Stimulated activated CD4-positive, alpha-beta T cell treated with anti-CD3 and anti-CD28 coated beads, Interleukin-2, amount 100 ng/mL, for 24 hours (primary cell): ENCODE results near the gene AHCY.
"Not testable (repeated sequence)": the region's sequence is repeated elsewhere in the genome, so short reads cannot be mapped to it uniquely, and the experiment has no call there.

Experiments used
- DNase-seq, 2 donors: peaks; one replicate each; pipeline ENCODE4 v3.0.0-alpha.2; 2020

The AHCY gene

DNA sequence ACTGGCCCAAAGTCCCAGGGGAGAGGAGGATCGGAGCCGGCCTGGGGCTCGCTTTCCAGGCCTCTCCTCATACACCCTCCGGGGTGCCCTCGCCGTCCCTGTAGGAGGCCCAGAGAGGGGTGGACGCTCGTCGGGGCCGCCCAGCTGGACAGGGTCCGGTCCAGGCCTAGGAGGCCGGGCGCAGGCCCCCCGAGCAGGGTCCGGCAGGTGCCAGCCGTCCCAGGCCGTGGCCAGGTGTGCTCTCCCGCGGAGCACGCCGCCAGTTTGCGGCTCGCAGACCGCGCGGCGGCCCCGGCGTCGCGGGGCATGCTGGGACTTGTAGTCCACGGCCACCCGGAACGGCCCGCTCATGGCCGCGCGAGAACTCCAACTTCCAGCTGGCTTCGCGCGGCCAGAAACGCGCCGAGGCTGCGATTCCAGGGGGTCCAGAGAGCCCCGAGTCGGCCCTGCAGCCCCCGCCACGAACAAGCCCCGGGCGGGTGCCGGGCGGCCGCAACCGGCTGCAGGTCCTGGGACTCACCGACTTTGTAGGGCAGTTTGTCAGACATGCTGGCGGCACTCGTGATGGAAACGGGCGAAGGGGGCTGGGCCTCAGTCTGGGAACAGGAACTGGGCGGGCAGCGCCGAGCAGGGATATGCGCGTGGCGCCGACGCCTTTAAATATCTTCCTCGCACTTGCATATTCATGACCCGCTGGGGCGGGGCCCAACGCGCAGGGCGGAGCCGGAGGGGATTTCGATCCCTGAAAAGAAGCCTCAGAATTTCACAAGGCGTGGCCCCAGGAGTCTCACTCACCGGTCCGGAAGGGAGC lies at the start of gene AHCY:
Gene AHCY, minus strand, starts transcription at position 633 of the 811 bp plus-strand sequence. Its CDS starts 85 bp downstream, at position 548.
- peak; percentile 96 to 98 for DNase-seq

DNA sequence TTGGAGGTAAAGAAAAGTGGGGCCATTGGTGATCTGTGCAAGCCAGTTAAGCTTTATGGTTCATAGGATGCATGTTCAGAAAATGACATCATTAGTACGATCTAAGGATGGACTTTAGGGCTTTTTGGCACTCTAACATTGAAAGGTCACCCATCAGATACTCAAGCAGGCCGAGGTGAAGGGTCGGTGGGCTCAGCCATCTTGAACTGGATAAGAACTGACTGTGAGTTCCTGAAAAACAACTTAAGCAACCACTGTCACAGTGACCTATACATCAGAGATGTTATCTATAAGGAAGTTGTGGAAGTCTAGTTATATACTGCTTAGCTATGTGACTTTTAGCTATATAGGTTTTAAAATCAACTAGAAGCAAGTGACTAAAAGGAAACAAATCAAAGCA lies 46.9 kb upstream of the AHCY start:
- DNase-seq, result no peak

DNA sequence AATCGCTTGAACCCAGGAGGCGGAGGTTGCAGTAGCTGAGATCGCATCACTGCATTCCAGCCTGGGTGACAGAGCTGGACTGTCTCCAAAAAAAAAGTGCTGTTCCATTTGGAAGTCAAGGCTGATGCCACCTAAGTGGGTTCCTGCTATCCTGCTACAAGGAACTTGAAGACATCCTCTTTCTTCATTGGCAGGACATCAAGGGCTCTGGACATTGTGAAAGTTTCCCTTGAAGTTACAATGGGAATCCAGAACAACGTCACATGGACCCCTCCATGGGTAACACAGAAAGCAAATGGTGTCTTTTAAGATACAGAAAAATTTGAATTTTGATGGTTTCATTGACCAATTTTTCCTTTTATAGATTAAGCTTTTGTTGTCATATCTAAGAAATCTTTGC lies 44.4 kb upstream of the AHCY start:
- no peak for DNase-seq

GRCh38 chr20:34346533-34346865 lies 43.3 kb upstream of the AHCY start:
- not testable (repeated sequence) for DNase-seq

DNA sequence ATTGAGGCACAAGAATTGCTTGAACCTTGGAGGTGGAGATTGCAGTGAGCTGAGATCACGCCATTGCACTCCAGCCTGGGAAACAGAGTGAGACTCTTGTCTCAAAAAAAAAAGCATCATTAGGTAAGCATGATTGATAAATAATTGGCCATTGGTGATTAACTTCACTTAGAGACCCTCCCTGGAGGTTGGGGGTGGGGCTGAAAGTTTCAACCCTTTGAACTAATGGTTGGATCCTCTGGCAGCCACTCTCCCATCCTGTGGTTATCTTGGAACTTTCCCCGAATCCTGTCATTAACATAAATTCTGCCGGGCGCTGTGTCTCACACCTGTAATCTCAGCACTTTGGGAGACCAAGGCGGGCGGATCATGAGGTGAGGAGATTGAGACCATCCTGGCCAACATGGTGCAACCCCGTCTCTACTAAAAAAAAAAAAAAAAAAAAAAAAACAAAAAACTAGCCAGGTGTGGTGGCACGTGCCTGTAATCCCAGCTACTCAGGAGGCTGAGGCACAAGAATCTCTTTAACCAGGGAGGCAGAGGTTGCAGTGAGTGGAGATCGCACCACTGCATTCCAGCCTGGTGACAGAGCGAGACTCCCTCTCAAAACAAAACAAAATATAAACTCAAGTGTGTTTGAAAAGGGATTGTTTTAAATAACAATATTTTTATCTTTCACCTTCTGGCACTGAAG lies 42.8 kb upstream of the AHCY start:
- not testable (repeated sequence) for DNase-seq

GRCh38 chr20:34345402-34345736 lies 42.2 kb upstream of the AHCY start:
- DNase-seq, result no peak

DNA sequence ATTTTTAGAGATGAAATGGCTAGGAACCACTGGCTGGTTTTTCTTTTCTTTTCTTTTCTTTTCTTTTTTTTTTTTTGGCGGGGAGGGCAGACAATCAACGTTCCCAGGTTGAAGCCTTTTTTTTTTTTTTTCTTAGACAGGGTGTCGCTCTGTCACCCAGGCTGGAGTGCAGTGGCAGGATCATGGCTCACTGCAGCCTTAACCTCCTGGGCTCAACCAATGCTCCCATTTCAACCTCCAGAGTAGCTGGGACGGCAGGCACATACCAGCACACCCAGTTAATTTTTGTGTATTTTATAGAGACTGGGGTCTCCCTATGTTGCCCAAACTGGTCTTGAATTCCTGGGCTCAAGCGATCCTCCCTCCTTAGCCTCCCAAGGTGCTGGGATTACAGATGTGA lies 41.1 kb upstream of the AHCY start:
- DNase-seq, result no peak

- DNase-seq, result no peak
These were observed 40.5 kb upstream of the AHCY start for GRCh38 chr20:34343458-34344211.

- not testable (repeated sequence) for DNase-seq
These were observed 38.0 kb upstream of the AHCY start for GRCh38 chr20:34341199-34341598.

DNA sequence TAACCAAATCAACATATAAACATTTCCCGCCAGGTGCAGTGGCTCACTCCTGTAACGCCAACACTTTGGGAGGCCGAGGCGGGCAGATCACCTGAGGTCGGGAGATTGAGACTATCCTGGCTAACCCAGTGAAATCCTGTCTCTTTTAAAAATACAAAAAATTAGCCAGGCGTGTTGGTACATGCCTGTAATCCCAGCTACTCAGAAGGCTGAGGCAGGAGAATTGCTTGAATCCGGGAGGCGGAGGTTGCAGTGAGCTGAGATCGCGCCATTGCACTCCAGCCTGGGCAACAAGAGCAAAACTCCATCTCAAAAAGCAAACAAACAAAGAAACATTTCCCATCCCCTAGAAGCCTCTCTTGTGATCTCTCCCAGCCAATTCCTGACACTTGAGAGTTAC lies 37.6 kb upstream of the AHCY start:
- not testable (repeated sequence) for DNase-seq

GRCh38 chr20:34337982-34338726 lies 35.0 kb upstream of the AHCY start:
- peak in 1 of 2 donors; percentile 19 for DNase-seq

DNA sequence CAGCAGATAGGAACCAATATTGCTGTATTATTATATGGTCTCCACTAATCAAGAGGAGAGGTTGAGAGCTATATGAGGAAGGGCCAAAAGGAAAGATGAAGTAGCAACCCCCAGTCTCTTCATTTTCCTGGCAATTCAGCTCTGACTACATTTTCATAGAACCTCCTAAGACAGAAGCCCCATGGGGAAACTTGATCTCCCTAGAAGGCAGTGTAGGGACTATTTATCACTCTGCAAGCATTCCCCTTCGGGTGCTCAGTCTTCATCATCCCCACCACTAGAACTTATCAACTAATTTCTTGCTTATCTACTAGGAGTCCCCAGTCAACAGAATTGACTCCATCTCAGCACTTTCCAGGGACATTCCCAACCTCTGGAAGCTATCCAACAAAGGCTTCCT lies 34.4 kb upstream of the AHCY start:
- no peak for DNase-seq

- no peak for DNase-seq
These were observed 31.7 kb upstream of the AHCY start for GRCh38 chr20:34334654-34335407.

DNA sequence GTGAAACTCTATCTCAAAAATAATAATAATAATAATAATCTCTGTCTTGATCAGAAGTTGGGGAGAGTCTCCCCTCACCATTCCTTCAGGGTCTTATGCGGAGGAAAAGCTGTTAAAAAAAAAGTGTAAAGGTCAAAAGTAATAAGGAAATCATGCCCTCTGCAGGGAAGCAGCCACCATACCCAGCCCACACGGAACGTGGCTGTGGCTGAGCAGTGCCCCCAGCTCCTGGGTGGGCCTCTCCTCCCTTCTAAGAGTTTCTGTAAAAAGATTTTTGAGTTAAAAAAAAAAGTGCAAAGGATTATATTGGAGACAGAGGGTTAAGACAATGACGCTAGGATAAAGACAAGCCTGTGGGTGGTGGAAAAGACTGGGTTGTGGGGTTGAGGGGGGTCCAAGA lies 30.6 kb upstream of the AHCY start:
- no peak for DNase-seq

GRCh38 chr20:34332262-34332920 lies 29.2 kb upstream of the AHCY start:
- no peak for DNase-seq

- no peak for DNase-seq
These were observed 28.7 kb upstream of the AHCY start for GRCh38 chr20:34331838-34332237.

- DNase-seq, result not testable (repeated sequence)
These were observed 27.8 kb upstream of the AHCY start for GRCh38 chr20:34330861-34331544.

DNA sequence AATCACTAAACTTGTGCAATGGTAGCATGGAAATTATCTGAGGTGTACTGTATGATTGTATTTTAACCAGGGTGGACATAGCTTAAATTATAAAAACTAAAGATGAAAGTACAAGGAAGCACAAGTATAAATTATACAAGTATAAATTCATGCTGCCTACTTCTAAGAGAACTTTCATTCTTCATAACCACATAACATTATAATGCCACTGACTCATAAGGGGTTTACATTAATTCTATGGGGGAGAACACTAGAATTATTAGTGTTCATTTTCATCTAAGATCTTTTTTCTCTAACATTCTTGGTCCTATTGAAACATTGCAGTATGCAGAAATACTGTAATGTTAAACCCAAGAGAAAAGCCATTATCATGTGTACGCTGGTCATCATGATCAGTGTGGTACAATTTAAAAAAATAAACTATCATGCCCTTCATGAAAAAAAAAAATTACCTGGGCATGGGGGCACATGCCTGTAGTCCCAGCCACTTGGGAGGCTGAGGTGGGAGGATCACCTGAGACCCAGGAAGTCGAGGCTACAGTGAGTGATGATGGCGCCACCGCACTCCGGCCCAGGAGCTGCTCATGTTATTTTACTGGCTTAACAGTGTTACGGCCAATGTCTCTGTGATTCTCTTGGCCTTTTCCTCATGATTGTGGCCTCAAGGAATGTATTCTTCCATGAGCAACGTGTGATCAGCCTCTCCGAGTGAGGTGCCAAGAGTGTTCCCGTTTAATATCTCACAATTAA lies 25.9 kb upstream of the AHCY start:
- no peak for DNase-seq

- DNase-seq, result not testable (repeated sequence)
These were observed 25.1 kb upstream of the AHCY start for GRCh38 chr20:34328207-34328606.

DNA sequence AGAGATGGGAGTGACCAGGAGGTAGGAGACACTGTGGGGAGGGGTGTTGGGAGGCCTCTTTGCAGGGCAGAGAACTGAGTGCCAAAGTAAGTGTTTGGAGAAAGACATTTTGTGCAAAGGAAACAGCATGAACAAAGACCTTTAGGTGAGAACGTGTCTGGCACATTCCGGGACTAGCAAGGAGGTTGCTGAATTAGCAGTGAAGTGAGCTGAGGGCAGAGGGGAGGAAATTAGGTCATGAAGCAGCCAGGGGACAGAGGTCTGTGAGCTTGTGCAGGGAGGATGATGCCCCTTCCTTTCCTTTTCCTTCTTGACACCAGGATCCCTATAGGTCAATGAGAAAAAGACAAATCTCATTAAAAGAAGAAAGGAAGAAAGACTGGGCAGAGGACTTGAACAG lies 21.4 kb upstream of the AHCY start:
- DNase-seq, result no peak
